ENCODE measurements around the gene ESYT3.
"Not testable (repeated sequence)": the region's sequence is repeated elsewhere in the genome, so short reads cannot be mapped to it uniquely, and the experiment has no call there.

ESYT3 gene

DNA sequence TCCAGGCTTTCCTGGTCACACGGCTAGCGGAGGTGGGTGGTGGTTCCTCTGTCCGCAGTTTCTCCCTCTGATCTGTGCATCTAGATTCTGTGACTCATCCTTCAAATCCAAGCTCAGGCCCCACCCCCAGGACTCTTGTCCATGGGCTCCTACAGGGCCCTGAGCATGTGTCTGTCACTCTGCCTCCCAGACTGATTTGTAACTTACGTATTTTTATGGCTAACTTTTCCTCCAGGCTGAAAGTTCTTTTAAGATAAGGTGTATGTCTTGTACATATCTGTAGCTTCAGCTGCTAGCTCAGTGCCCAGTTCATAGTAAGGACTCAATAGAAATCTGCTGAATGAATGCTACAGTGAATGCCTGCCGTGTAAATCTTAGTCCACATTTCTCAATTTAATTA lies 8.0 kb downstream of the ESYT3 start:
- no peak for DNase-seq (ENCODE audit: low read depth in 2 of 2)

- no peak for DNase-seq (ENCODE audit: low read depth in 2 of 2)
These were observed 8.7 kb downstream of the ESYT3 start for GRCh38 chr3:138443091-138443490.

GRCh38 chr3:138443521-138444503 lies 9.4 kb downstream of the ESYT3 start:
- no peak for DNase-seq (ENCODE audit: low read depth in 2 of 2)

- no peak for DNase-seq (ENCODE audit: low read depth in 2 of 2)
These were observed 10.8 kb downstream of the ESYT3 start for GRCh38 chr3:138445236-138445635.

DNA sequence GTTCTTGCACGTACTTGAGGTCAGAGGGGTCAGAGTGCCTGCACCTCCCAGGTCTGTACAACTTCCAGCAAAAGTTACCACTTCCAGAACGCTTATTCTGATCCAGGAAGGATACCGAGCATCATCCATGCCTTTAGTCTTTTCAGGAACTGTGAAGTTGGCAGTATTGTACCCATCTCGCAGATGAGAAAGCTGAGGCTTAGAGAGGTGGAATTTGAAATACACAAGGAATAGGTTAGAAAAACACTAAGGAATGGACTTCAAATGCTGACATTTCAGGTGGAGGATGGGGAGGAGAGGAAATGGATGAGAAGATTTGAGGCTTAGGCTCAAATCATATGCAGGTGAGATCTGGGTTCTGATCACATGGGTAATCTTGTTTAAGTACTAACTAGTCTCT lies 11.2 kb downstream of the ESYT3 start:
- no peak for DNase-seq (ENCODE audit: low read depth in 2 of 2)

- no peak for DNase-seq (ENCODE audit: low read depth in 2 of 2)
These were observed 14.2 kb downstream of the ESYT3 start for GRCh38 chr3:138448631-138449030.

GRCh38 chr3:138449490-138449889 lies 15.1 kb downstream of the ESYT3 start:
- no peak for DNase-seq (ENCODE audit: low read depth in 2 of 2)

DNA sequence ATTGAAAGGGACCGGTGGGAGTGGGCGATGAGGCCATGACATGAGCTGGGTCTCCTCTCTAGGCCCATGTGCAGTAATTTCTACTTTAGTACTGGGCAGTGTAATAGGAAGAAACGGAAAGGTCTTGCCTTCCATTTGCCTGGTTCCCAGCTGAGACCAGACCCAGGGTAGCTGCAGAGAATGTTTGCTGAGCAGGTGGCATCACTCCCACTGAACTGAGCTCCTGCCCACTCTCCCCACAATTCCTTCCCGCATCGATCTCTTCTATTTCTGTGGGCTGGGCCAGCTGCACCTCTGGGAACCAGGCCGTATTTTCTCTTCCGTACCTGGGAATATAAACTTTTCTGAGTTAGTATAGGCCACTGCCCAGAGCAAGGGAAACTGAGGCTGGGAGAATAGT lies 15.8 kb downstream of the ESYT3 start:
- DNase-seq (ENCODE audit: low read depth in 2 of 2): no peak

DNA sequence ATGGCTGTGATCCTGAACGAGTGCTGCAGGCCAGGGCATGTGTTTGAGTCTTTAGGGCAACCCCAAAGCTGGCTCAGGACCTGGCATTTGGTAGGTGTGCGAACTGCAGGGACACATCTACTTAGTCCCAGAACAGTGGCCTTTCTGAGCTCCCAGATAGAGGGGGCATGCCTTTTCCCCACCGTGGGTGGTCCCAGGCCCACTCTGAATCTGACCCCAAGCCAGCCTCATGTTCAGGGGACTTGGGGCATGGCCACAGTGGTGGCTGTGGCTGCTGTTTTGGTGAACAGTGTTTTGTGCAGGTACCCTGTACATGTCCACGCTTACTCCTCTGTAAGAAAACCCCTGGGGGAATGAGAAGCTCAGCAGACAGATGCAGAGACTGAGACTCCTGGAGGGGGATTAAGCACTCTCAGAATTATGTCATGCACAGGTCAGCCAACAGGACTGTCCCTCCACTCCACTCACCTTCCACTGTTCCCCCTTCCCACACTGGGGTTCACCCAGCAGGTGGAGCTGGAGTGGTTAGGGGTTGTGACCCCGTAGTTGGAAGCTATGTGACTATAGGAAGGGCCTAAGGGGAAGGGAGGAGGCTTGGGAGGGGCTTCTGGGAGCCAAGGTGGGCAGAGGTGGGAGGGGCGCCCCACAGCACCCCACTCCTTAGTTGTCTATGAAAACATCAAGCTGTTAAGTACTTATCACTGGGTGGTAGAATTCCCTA lies 16.4 kb downstream of the ESYT3 start:
- no peak for DNase-seq (ENCODE audit: low read depth in 2 of 2)

DNA sequence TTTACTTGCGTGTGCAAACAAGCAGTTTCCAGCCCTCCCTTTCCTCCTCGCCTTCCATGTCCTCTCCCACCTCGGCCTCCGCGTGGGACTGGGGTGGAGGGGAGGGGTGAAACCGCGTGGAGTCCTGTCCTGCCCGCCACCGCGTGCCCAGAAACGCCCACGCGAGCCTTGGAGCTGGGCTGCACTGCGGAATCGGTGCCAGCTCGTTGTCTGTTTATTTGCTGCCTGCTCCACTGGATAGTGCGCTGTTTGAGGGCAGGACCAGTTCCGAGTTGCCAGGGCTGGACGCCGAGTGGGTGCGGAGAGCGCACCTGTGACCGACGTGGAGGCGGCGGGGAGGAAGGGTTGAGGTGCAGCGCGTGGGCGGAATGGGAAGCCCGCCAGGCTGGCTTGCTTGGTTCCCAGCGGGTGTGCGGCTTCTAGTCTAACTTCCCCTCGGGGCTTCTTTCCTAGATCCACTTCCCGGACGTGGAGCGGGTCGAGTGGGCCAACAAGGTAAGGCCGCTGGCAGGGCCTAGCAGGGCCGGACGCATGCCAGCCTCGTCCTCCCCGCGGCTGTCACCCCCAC lies 17.3 kb downstream of the ESYT3 start:
- no peak for DNase-seq (ENCODE audit: low read depth in 2 of 2)

DNA sequence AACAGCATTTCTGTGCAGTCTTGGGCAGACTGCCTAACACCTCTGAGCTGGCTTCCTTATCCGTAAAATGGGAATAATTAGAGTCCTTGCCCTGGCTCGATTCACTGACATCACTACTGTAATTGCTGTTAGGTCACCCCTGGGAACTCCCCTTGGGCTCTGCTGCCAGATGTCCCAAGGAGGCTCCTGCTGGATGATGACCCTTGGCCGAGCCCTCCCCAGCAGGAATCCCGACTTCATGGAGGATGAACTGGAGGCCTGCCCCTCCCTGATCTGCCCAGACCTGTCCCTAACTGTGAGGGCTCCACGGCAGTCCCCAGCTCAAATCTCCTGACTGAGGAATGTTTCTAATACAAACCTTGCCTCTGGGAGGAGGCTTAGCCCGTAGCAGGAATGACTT lies 18.0 kb downstream of the ESYT3 start:
- no peak for DNase-seq (ENCODE audit: low read depth in 2 of 2)

DNA sequence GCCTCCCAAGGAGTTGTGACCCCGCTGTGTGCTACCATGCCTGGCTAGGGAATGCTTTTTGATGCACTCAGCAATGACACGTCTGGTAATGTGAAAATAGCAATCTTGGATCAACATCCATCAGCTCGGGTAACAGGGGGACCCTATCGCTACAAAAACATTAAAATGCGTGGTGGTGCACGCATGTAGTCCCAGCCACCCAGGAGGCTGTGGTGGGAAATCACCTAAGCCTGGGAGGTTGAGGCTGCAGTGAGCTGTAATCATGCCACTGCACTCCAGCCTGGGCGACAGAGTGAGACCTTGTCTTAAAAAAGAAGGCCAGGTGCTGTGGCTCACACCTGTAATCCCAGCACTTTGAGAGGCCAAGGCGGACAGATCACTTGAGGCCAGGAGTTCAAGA lies 19.5 kb downstream of the ESYT3 start:
- not testable (repeated sequence) for DNase-seq (ENCODE audit: low read depth in 2 of 2)

DNA sequence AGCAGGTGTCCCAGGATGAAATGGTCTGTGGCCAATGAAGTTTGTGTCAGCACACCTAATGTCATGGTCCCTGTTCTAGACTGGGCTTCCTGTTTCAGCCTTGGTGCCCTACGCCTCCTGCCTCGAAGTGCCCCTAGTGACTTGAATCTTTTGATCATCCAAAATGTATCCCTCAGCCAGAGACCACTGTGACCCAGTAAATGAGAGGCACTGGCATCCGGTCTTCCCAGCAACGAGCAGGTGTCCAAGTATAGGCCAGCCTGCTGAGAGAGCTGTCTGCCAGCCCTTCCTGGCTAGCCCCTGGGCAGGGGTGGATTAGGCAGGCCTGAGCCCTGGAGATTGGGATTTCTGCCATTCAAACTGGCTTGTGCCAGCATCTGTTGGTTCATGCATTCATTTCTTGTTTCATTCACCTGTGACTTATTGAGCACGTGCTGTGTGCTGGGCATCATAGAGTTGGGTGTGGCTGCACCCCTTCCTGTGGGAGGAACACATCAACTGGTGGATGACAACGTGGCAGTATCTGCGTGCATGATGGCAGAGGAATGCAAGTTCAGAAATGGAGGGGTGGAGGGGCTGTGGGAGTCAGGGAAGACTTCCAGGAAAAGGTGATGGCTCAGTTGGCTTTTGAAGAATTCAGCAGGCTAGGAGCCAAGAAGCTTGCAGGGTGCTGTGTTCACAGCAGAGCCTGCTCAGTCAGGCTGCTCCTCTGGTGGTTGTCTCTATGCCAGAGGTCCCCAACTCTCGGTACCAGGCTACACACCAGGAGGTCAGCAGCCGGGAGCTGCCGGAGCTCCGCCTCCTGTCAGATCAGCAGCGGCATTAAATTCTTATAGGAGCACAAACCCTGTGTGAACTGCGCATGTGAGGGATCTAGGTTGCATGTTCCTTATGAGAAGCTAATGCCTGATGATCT lies 21.6 kb downstream of the ESYT3 start:
- DNase-seq (ENCODE audit: low read depth in 2 of 2): no peak

GRCh38 chr3:138456961-138457862 lies 22.8 kb downstream of the ESYT3 start:
- DNase-seq (ENCODE audit: low read depth in 2 of 2): no peak

DNA sequence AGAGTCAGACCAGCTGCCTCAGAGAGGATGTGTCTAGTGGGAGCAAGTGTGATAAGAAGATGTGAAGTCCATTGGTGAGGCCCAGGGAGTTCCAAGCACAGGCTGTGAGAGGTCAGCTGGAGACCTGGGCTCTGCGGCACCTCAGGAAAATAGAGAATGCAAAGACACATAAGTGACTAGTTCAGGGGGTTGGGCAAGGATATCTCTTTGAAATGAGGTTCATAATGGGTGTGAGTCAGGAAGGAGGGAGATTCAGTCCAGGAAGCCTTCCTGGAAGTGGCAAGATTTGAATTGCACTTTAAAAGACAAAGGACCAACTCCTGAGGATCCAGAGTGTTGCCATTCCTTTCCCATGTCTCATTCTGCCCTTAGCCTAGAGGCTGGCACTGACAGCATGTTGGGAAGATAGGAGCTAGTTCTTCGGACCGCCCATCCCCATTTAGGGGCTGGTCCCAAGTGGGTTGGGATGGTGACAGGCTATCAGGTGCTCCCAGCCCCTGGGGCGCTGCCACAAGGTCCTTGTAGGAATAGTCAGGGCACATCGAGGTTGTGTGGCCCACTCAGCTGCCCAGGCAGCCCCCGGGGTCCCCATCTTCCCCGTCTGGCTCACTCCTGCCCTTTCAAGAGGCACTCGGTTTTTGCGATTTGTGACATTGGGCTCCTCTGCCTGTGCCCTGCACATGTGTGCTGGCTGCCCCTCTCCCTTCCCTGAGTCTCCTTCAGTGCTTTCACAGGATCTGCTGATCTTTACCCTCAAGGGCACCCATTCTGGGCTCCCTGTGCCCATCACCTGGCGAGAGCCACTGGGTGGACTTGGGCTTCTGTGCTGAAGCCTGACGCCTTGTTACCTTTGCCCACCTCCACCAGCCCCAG lies 23.7 kb downstream of the ESYT3 start:
- no peak for DNase-seq (ENCODE audit: low read depth in 2 of 2)

- no peak for DNase-seq (ENCODE audit: low read depth in 2 of 2)
These were observed 24.5 kb downstream of the ESYT3 start for GRCh38 chr3:138458774-138459499.

- no peak for DNase-seq (ENCODE audit: low read depth in 2 of 2)
These were observed 25.5 kb downstream of the ESYT3 start for GRCh38 chr3:138459619-138460535.
